K562 (cell line): ENCODE results near the gene MED15. TPM values are rescaled to one million over a fixed set of nuclear protein-coding genes. Genes with fewer than 3 reads are reported as not detected.

Experiments used
- ARID2 ChIP-seq: fragments of 450-650 bp; IDR thresholded peaks from 2 replicates; pipeline ENCODE4 v1.6.1; 2017; ENCODE audit warnings: antibody characterized with exemption, mild to moderate bottlenecking
- ARID3B ChIP-seq: fragments of 250-450 bp; sonication (Bioruptor Pico); IDR thresholded peaks from 2 replicates; pipeline ENCODE4 v1.4.0; 2020; ENCODE audit warnings: borderline replicate concordance
- BRF1 ChIP-seq: IDR thresholded peaks from 3 replicates; pipeline ENCODE4 v1.6.1; 2011; ENCODE audit warnings: borderline replicate concordance, mild to moderate bottlenecking; ENCODE audit not compliant: insufficient read length; ENCODE audit errors: extremely low read depth
- CEBPG ChIP-seq, 3 experiments: fragments of 200-800 bp in 1 of 3; sonication (Bioruptor generic) in 1 of 3; sonication (generic) in 1 of 3; formaldehyde crosslinking in 1 of 3; IDR thresholded peaks in 2 of 3; conservative IDR thresholded peaks in 1 of 3; 2 replicates each; pipeline versions ENCODE4 v1.6.1 to v1.8.0; 2016 to 2022; ENCODE audit warnings: missing compliant biosample characterization in 2 of 3, missing genetic modification characterization in 2 of 3, mild to moderate bottlenecking in 1 of 3, missing genetic modification reagents in 1 of 3
- DLX4 ChIP-seq: fragments of 250-450 bp; sonication (Bioruptor Pico); IDR thresholded peaks from 2 replicates; pipeline ENCODE4 v1.6.1; 2021; ENCODE audit warnings: mild to moderate bottlenecking
- HEY1 ChIP-seq: fragments of 250-450 bp; sonication (Bioruptor Pico); IDR thresholded peaks from 2 replicates; pipeline ENCODE4 v1.5.0; 2020; ENCODE audit warnings: mild to moderate bottlenecking, moderate library complexity, borderline replicate concordance
- HIVEP1 ChIP-seq: fragments of 250-450 bp; sonication (Bioruptor Pico); IDR thresholded peaks from 2 replicates; pipeline ENCODE4 v1.4.0; 2020; ENCODE audit warnings: mild to moderate bottlenecking
- JUNB ChIP-seq: fragments of 450-650 bp; formaldehyde crosslinking; conservative IDR thresholded peaks from 2 replicates; pipeline ENCODE4 v1.4.0; 2020; ENCODE audit warnings: mild to moderate bottlenecking
- MTA2 ChIP-seq: fragments of 450-650 bp; IDR thresholded peaks from 2 replicates; pipeline ENCODE4 v1.6.1; 2016; ENCODE audit warnings: low read depth
- NFIX ChIP-seq: fragments of 250-450 bp; sonication (Bioruptor Pico); IDR thresholded peaks from 2 replicates; pipeline ENCODE4 v1.4.0; 2020; ENCODE audit warnings: low read depth, mild to moderate bottlenecking, moderate library complexity
- NKRF ChIP-seq: fragments of 450-650 bp; IDR thresholded peaks from 2 replicates; pipeline ENCODE4 v1.6.1; 2016; ENCODE audit warnings: borderline replicate concordance
- NR3C1 ChIP-seq: sonication (generic); formaldehyde crosslinking; IDR thresholded peaks from 2 replicates; pipeline ENCODE4 v1.8.1; 2022; ENCODE audit warnings: missing genetic modification reagents
- NR4A1 ChIP-seq, 2 experiments: fragments of 250-450 bp in 1 of 2; fragments of 450-650 bp in 1 of 2; sonication (Bioruptor Pico) in 1 of 2; IDR thresholded peaks; 2 replicates each; pipeline versions ENCODE4 v1.4.0 to v1.6.1; 2016 to 2020; ENCODE audit warnings: mild to moderate bottlenecking in 2 of 2, missing compliant biosample characterization in 1 of 2, missing genetic modification characterization in 1 of 2, moderate library complexity in 1 of 2
- PPARD ChIP-seq: fragments of 250-450 bp; sonication (Bioruptor Pico); IDR thresholded peaks from 2 replicates; pipeline ENCODE4 v1.8.0; 2022; ENCODE audit warnings: inconsistent platforms, mild to moderate bottlenecking, moderate library complexity
- RBM25 ChIP-seq: fragments of 200-400 bp; formaldehyde crosslinking; IDR thresholded peaks from 2 replicates; pipeline ENCODE4 v1.6.1; 2018; ENCODE audit warnings: low read length, low read depth, moderate library complexity; ENCODE audit not compliant: severe bottlenecking
- SMAD3 ChIP-seq: fragments of 450-650 bp; formaldehyde crosslinking; conservative IDR thresholded peaks from 2 replicates; pipeline ENCODE4 v1.4.0; 2020; ENCODE audit warnings: mild to moderate bottlenecking
- SRSF3 ChIP-seq: fragments of 200-400 bp; formaldehyde crosslinking; IDR thresholded peaks from 2 replicates; pipeline ENCODE4 v1.6.1; 2016; ENCODE audit warnings: mild to moderate bottlenecking, low read length, moderate library complexity; ENCODE audit not compliant: insufficient read depth
- TCF15 ChIP-seq: fragments of 250-450 bp; sonication (Bioruptor Pico); IDR thresholded peaks from 2 replicates; pipeline ENCODE4 v1.8.0; 2022; ENCODE audit warnings: moderate library complexity, mild to moderate bottlenecking, inconsistent platforms
- ZNF740 ChIP-seq, 3 experiments: fragments of 200-800 bp in 1 of 3; sonication (Bioruptor generic) in 1 of 3; sonication (generic) in 1 of 3; formaldehyde crosslinking in 1 of 3; IDR thresholded peaks; 2 replicates each; pipeline versions ENCODE4 v1.6.1 to v1.8.0; 2016 to 2022; ENCODE audit warnings: mild to moderate bottlenecking in 2 of 3, missing compliant biosample characterization in 2 of 3, missing genetic modification characterization in 2 of 3, missing genetic modification reagents in 1 of 3
- polyA plus RNA-seq, 8 experiments: library from polyadenylated mRNA; depleted of rRNA in 4 of 8; stranded (reverse) in 5 of 8; unstranded in 3 of 8; fragments of >200 nt; fragmentation: Nextera tagmentation in 2 of 8; fragmentation: Illumina TruSeq in 1 of 8; extraction: Ambion mirVana in 2 of 8; extraction: Trizol in 1 of 8; gene quantifications; 2 replicates each; pipeline versions ENCODE4 v1.2.1 to v1.2.3, GENCODE V29; 2011 to 2014; ENCODE audit warnings: inconsistent platforms in 1 of 8, missing spikeins in 1 of 8
- total RNA-seq, 7 experiments: library from RNA; depleted of rRNA in 6 of 7; stranded (reverse); fragments of >200 nt in 6 of 7; fragmentation: Illumina TruSeq in 2 of 7; extraction: Trizol in 2 of 7; gene quantifications; 2 replicates each; pipeline versions ENCODE4 v1.2.1 to v1.2.3, GENCODE V29; 2011 to 2021; ENCODE audit warnings: low replicate concordance in 1 of 7

MED15 gene
- total and polyA plus RNA-seq, 9 of the 15 experiments (the other 6 are each of a cell fraction or from before 2014, with no cell fraction given) = 4.0 to 271 (median 60.1) TPM

GRCh38 chr22:20629401-20629800 is 122.0 kb downstream of the MED15 start (continued):
- TF ChIP-seq NR3C1 (CRISPR knock-in tag) (no peak), ZNF740 (CRISPR knock-in tag; IDR thresholded peaks at IDR 0.05) (no peak), ZNF740 (tag; IDR thresholded peaks at IDR 0.05) (no peak), HEY1 (CRISPR knock-in tag) (no peak), SMAD3 (CRISPR knock-in tag) (no peak), ARID2 (no peak), PPARD (CRISPR knock-in tag) (0 out of 2 replicates have a peak, but pooled peaks have one; percentile 25), TCF15 (CRISPR knock-in tag) (peak; percentile 43; the same call in 1 of the 2 replicates), RBM25 (no peak), NR4A1 (CRISPR knock-in tag; IDR thresholded peaks at IDR 0.05) (0 out of 2 replicates have a peak, but pooled peaks have one; percentile 55), NR4A1 (tag; IDR thresholded peaks at IDR 0.05) (no peak), NKRF (no peak), DLX4 (no peak), BRF1 (no peak), MTA2 (no peak), ARID3B (CRISPR knock-in tag) (0 out of 2 replicates have a peak, but pooled peaks have one; percentile 55), HIVEP1 (CRISPR knock-in tag) (0 out of 2 replicates have a peak, but pooled peaks have one; percentile 47), JUNB (CRISPR knock-in tag) (0 out of 2 replicates have a peak, but pooled peaks have one; percentile 9), NFIX (CRISPR knock-in tag) (no peak), CEBPG (CRISPR knock-in tag; IDR thresholded peaks at IDR 0.05) (no peak), CEBPG (tag; conservative IDR thresholded peaks at IDR 0.05 in 1 of 2, IDR thresholded peaks at IDR 0.05 in 1 of 2) (no peak), SRSF3 (no peak)
